ES-I3 (cell line): ENCODE measurements around the gene RBFOX1.

ENCODE experiments used
- H3K36me3 ChIP-seq: 2 replicates; pipeline ENCODE4 v1.6.1; 2013; ENCODE audit warnings: mild to moderate bottlenecking, low read length, control low read depth, moderate library complexity; ENCODE audit not compliant: insufficient read depth
- H3K4me1 ChIP-seq: 2 replicates; pipeline ENCODE4 v1.6.1; 2013; ENCODE audit warnings: mild to moderate bottlenecking, control low read depth, low read length; ENCODE audit not compliant: insufficient read depth
- H3K9ac ChIP-seq: 2 replicates; pipeline ENCODE4 v1.6.1; 2013; ENCODE audit warnings: low read depth, mild to moderate bottlenecking, low read length, moderate library complexity
- H3K9me3 ChIP-seq: 2 replicates; pipeline ENCODE4 v1.6.1; 2013; ENCODE audit warnings: mild to moderate bottlenecking, low read length, moderate library complexity; ENCODE audit not compliant: control insufficient read depth, insufficient read depth

RBFOX1 gene

GRCh38 chr16:7318686-7319085 lies 14.0 kb upstream of the RBFOX1 start:
- Histone ChIP-seq H3K4me1 (no peaks in the 10 kb centered on the region), H3K9me3 (no peaks in the 10 kb centered on the region), H3K36me3 (no peaks in the 10 kb centered on the region), H3K9ac (no peak overlapping the region)

GRCh38 chr16:7319514-7319913 lies 13.1 kb upstream of the RBFOX1 start:
- H3K9ac ChIP-seq: no peak overlapping the region
- no peaks in the 10 kb centered on the region for H3K36me3 ChIP-seq
- H3K4me1 ChIP-seq: 0 out of 2 replicates have a peak, but pooled peaks cover 2% of the 10 kb centered on the region
- H3K9me3 ChIP-seq: no peaks in the 10 kb centered on the region

- Histone ChIP-seq H3K36me3 (no peaks in the 10 kb centered on the region), H3K9me3 (no peaks in the 10 kb centered on the region), H3K9ac (no peak overlapping the region), H3K4me1 (0 out of 2 replicates have a peak, but pooled peaks cover 2% of the 10 kb centered on the region)
Measured at GRCh38 chr16:7321661-7322060, 11.0 kb upstream of the RBFOX1 start.

GRCh38 chr16:7324321-7324720 lies 8.3 kb upstream of the RBFOX1 start:
- Histone ChIP-seq H3K9me3 (no peaks in the 10 kb centered on the region), H3K9ac (no peak overlapping the region), H3K36me3 (no peaks in the 10 kb centered on the region), H3K4me1 (0 out of 2 replicates have a peak, but pooled peaks cover 2% of the 10 kb centered on the region)

GRCh38 chr16:7325834-7326233 lies 6.8 kb upstream of the RBFOX1 start:
- H3K9me3 ChIP-seq: no peaks in the 10 kb centered on the region
- H3K36me3 ChIP-seq: no peaks in the 10 kb centered on the region
- H3K9ac ChIP-seq: no peak overlapping the region
- H3K4me1 ChIP-seq: 0 out of 2 replicates have a peak, but pooled peaks cover 2% of the 10 kb centered on the region

GRCh38 chr16:7330709-7331108 lies 1.9 kb upstream of the RBFOX1 start:
- Histone ChIP-seq H3K9ac (no peak overlapping the region), H3K4me1 (no peaks in the 10 kb centered on the region), H3K9me3 (no peaks in the 10 kb centered on the region), H3K36me3 (no peaks in the 10 kb centered on the region)

- Histone ChIP-seq H3K9me3 (no peaks in the 10 kb centered on the region), H3K9ac (no peak overlapping the region), H3K36me3 (no peaks in the 10 kb centered on the region), H3K4me1 (peaks cover 1% of the 10 kb centered on the region; the same call in 1 of the 2 replicates)
Measured at GRCh38 chr16:7331997-7332396, 648 bp upstream of the RBFOX1 start.

- H3K9ac ChIP-seq: no peak overlapping the region
- no peaks in the 10 kb centered on the region for H3K9me3 ChIP-seq
- H3K4me1 ChIP-seq: peaks cover 5% of the 10 kb centered on the region; the same call in 1 of the 2 replicates
- H3K36me3 ChIP-seq: no peaks in the 10 kb centered on the region
Measured at GRCh38 chr16:7333180-7333725, 608 bp downstream of the RBFOX1 start.

GRCh38 chr16:7334801-7335560 lies 2.3 kb downstream of the RBFOX1 start:
- no peaks in the 10 kb centered on the region for H3K36me3 ChIP-seq
- H3K4me1 ChIP-seq: peaks cover 5% of the 10 kb centered on the region; the same call in 1 of the 2 replicates
- no peak overlapping the region for H3K9ac ChIP-seq

GRCh38 chr16:7335991-7336634 lies 3.5 kb downstream of the RBFOX1 start:
- Histone ChIP-seq H3K36me3 (no peaks in the 10 kb centered on the region), H3K4me1 (peaks cover 5% of the 10 kb centered on the region; the same call in 1 of the 2 replicates), H3K9me3 (no peaks in the 10 kb centered on the region), H3K9ac (no peak overlapping the region)

More at GRCh38 chr16:7334801-7335560, 2.3 kb downstream of the RBFOX1 start:
- H3K9me3 ChIP-seq: no peaks in the 10 kb centered on the region

- Histone ChIP-seq H3K9me3 (no peaks in the 10 kb centered on the region), H3K4me1 (peaks cover 5% of the 10 kb centered on the region; the same call in 1 of the 2 replicates), H3K36me3 (no peaks in the 10 kb centered on the region), H3K9ac (no peak overlapping the region)
Measured at GRCh38 chr16:7336742-7337141, 4.1 kb downstream of the RBFOX1 start.

GRCh38 chr16:7338826-7339225 lies 6.2 kb downstream of the RBFOX1 start:
- no peaks in the 10 kb centered on the region for H3K36me3 ChIP-seq
- peaks cover 5% of the 10 kb centered on the region; the same call in 1 of the 2 replicates for H3K4me1 ChIP-seq
- no peaks in the 10 kb centered on the region for H3K9me3 ChIP-seq
- no peak overlapping the region for H3K9ac ChIP-seq

- Histone ChIP-seq H3K4me1 (peaks cover 5% of the 10 kb centered on the region; the same call in 1 of the 2 replicates), H3K36me3 (no peaks in the 10 kb centered on the region), H3K9me3 (no peaks in the 10 kb centered on the region), H3K9ac (no peak overlapping the region)
Measured at GRCh38 chr16:7339700-7340099, 7.1 kb downstream of the RBFOX1 start.

GRCh38 chr16:7340938-7341337 lies 8.3 kb downstream of the RBFOX1 start:
- no peaks in the 10 kb centered on the region for H3K9me3 ChIP-seq
- no peak overlapping the region for H3K9ac ChIP-seq
- peaks cover 5% of the 10 kb centered on the region; the same call in 1 of the 2 replicates for H3K4me1 ChIP-seq
- H3K36me3 ChIP-seq: no peaks in the 10 kb centered on the region
